ENCODE data around the gene ANKRD40.

ANKRD40 gene

DNA sequence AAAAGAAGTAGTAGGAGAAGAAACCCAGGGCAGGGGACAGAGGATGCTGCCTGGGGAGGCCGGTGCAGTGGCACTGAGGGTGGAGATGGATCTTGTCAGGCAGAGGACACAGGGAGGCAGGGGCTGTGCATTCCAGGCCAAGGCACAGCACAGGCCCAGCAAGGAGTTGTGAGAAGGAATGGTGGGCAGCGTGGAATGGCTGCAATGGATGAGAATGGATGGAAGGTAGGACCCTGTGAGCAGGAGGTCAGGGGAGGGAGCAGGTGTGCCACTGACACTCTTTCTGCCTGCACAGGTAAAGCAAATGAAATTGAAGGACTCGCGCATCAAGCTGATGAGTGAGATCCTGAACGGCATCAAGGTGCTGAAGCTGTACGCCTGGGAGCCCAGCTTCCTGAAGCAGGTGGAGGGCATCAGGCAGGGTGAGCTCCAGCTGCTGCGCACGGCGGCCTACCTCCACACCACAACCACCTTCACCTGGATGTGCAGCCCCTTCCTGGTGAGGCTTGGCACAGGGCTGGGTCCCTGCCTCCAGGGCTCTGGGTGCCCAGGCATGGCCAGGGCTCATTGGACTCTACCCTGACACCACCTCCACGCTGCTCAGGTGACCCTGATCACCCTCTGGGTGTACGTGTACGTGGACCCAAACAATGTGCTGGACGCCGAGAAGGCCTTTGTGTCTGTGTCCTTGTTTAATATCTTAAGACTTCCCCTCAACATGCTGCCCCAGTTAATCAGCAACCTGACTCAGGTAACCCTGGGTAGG, 40.3 kb downstream of the ANKRD40 start:
- FAIRE-seq, result no peak

DNA sequence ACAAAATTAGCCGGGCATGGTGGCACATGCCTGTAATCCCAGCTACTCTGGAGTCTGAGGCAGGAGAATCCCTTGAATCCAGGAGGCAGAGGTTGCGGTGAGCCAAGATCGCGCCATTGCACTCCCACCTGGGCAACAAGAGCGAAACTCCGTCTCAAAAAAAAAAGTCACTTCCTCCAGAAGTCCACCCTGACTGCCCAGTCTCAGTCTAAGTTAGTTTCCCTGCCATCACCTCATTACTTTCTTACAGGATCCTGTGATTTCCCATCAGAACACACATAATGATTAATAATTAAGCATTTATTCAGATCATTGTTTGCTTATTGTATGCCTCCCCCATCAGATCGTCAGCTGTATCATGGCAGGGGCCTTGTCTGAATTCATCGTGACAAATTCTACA, 41.4 kb downstream of the ANKRD40 start:
- FAIRE-seq, result no peak

DNA sequence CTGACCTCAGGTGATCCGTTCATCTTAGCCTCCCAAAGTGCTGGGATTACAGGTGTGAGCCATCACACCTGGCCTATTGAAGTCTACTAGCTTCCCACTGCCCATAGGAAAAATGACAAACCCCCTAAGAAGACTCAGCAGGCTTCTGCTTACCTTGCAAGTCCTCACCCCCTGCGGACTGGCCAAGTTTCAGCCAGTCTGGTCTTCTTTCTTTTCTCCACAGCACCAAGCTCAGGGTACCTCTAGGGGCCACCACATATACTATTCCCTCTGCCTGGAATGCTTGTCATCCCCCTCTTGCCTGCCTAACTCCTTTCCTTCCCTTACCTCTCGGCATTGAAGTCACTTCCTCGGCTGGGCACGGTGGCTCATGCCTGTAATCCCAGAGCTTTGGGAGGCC, 41.9 kb downstream of the ANKRD40 start:
- no peak for FAIRE-seq

DNA sequence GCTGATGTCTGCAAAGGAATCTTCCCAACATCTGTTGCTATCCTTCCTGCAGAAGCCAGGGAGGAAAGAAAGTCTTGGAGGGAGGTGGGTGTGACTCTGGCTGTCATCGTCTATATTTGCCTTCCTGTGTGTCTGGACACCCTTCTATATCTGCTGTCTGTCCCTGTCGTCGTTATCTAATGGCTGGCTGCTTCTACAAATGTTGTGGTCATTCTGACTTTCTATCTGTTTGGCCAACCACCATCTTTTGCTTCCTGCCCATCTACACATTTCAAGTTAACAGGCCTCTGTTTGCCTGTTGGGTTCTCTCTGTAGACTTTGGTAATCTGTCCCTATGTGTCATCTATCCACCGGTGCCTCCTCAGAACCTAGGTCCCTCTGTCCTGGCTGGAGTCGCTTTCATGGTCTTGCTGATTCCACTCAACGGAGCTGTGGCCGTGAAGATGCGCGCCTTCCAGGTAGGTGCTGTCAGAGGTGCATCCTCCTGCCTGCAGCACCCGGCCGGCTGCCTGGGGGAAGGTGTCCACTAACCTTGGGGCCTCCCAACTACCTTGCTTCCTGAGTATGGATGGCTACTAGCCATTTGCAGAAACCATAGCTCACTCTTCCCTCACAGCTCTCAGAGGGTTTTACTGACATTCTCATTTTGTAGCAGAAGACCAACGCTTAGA, 42.8 kb downstream of the ANKRD40 start:
- FAIRE-seq, result no peak

DNA sequence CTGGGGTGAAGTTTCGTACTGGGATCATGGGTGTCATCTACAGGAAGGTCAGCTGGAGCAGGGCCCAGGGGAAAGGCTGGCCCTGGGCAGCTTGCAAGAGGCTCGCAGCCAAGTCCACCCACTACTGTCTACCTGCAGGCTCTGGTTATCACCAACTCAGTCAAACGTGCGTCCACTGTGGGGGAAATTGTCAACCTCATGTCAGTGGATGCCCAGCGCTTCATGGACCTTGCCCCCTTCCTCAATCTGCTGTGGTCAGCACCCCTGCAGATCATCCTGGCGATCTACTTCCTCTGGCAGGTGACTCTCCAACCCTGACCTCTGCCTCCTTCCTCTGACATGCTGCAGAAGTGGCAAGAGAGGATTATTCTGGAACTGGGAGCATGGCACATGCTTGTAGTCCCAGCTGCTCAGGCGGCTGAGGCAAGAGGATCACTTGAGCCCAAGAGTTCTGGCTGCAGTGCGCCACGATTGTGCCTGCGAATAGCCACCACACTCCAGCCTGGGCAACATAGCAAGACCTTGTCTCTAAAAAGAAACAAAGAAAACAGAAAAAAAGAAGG, 43.8 kb downstream of the ANKRD40 start:
- no peak for FAIRE-seq

DNA sequence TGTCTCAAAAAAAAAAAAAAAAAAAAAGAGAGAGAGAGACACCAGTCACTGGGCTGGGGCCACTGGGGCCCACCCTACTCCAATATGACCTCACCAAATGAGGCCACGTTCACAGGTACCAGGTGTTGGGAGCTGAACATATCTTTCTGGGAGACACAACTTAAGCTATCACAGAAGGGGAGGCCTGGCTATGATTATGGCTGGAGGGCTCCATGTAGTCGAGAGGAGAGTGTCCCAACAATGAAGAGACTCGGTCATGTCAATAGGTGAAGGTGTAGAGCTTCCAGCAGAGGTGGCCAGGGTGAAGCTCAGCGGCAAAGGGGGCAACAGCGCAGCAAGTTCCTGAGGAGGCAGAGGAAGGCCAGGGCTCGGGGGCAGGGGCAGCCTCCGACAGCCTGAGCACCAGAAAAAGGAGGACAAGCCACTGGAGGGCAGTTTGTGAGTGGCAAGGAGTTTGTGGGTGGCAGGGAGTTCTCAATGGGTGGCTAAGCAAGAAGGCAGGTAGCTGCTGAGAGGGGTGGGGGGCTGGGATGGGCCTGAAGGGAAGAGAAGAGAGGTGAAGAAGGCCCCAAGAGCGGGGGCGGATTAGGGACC, 45.0 kb downstream of the ANKRD40 start:
- FAIRE-seq, result no peak

DNA sequence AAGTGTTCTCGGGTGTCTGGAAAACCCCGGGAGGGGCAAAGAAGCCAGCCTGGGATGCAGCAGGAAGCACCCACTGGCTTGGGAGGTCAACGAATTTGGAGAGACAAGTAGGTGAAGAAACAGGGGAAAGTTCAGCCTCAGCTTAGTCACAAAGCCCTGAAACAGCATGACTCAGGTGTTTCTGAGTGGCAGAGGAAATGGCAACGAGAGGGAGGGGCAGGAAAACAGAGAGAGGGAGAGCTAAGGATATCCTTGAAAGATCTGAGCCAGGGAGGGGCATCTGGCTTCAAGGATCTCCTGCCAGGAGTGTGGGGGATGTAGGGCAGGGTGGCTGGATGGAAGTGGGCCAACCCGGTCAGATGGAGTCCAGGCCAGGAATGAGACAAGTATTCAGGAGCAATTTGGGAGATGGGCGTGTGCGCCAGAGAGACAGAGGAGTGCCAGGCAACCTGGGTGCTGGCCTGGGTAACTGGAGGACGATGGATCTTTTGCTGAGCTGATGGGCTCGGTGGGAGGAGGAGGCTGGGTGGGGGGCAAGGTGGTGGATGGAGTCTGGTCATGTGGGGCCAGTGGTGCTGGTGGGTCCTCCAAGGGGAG, 45.8 kb downstream of the ANKRD40 start:
- FAIRE-seq, result no peak

DNA sequence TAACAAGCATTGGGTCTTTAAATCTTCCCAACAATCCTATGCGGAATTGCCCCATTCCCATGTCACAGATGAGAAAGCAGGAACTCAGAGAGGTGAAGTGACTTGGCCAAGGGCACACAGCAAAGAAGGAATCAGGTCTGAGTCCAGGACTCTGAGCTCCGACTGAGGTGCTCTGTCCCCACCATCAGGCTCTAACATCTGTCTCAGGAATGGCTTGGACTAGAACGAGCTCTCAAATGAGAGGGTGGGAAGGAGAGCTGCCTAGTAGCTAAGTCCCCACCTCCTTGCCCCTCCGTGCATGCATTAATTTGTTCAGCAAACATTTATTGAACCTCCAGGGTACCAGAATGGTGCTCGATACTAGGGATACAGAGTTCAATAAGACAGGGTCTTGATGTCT, 46.4 kb downstream of the ANKRD40 start:
- no peak for FAIRE-seq

DNA sequence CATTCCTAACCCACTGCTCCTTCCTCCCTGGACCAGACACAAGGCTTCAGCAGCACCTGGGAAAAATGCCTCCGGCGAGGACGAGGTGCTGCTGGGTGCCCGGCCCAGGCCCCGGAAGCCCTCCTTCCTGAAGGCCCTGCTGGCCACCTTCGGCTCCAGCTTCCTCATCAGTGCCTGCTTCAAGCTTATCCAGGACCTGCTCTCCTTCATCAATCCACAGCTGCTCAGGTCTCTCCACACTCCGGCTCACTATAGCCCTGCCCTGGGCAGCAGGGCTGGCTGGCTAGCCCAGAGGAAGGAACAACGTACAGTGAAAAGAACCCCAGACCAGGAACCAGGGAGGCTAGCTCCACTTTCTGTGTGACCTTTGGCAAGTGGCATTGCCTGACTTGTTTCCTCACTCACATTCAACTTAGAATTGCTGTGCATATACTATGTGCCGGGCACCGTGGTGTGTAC, 46.8 kb downstream of the ANKRD40 start:
- FAIRE-seq, result no peak

DNA sequence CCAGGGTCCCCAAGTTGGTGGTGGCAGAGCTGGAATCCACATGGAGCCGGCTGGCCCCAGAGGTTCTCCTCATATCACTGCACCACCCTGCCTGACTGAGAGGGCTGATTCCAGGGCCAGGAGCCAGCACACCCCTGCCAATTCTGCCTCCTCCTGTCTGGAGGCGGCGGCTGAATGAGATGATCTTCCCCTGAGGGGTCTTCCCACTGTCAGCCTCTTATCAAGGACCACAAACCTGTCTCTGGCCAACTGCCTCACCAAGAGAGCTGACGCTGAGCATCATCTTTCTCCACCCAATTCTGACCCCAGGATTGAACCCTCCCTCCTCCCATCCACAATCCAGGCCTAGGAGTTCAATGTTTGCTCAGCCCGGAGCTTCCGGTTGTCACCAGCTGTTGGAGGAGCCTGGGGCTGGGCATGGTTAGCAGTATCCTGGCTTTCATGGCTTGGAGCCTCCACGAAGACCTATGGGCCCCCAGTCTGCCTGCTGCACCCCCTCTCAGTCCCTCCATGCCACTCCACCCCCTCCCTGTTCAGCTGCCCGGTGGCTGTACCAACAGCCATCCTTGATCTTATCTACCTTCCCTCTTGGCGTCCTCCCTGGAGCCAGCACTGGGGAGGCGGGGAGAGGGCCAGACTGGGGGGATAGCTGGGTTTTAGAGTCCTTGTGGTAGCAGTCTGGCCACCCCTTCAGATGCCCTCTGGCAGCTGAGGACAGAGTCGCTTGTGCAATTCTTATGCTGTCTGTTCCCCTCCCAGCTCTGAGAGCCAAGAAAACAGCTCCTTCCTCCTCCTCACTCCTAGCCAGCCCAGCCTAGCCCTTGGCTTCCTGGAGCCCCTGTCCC, 47.5 kb downstream of the ANKRD40 start:
- FAIRE-seq, result no peak

DNA sequence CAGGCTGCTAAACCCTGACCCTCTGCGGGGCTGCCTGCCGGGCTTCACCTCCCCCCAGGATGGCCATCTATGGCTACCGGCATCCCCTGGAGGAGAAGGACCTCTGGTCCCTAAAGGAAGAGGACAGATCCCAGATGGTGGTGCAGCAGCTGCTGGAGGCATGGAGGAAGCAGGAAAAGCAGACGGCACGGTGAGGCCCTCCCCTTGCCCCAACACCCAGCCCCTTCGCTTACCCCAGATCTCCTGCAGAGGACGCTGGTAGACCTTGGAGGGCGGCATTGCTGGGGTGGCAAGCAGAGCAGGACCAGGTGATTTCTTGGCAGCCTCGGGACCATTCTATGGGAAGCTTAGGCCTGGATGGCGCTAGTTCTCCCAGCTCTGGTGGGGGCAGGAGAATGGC, 48.5 kb downstream of the ANKRD40 start:
- FAIRE-seq, result no peak

DNA sequence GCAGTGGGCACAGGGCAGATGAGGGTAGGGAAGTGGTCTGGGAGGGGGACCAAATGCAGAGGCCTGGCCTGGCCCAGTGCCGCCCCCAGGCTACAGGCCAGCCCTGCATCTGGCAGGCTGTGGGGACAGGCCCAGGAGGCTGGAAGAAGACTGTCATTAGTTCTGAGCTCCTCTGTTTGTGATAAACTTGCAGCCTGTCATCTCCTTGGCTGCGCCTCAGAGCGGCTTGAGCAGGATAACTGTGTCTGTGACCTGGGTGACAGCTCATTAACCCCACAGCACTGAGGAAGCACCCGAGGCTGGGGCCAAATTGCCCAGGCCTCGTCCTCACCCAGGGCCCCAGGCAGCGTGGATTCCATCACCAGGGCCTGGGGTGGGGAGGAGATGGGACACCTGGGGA, 49.1 kb downstream of the ANKRD40 start:
- FAIRE-seq, result no peak

DNA sequence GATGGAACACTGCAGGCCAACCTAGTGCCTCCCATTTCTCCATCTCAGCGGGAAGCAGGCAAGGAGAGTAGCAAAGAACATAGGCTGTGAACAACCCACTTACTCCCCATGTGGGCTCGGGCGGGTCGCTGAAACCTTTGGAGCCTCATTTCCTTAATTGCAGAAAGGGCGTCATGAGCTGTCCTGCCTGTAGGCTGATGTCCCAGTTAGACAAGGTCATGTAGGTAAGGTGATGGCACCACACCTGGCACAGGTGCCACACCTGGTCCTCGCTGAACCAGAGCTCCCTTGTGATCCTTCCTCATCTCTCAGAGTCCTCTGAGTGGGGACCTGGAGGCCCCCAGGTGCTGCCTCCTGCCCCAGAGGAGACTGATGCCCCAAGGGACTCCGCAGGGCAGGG, 50.1 kb downstream of the ANKRD40 start:
- no peak for FAIRE-seq

DNA sequence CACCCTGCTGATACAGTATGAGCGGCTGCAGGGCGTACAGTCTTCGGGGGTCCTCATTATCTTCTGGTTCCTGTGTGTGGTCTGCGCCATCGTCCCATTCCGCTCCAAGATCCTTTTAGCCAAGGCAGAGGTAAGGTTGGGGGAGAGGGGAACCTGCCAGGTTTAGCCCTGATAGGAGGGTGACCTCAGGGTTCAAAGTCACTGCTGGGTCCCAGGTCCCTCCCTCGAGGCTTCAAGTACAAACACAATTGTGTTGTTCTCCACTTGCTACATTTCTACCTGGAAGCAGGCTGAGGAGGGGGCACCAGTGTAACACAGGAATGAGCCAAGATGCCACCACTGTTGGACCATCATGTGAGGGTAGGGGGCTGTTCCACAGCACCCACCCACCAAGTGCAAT, 50.7 kb downstream of the ANKRD40 start:
- FAIRE-seq, result no peak

DNA sequence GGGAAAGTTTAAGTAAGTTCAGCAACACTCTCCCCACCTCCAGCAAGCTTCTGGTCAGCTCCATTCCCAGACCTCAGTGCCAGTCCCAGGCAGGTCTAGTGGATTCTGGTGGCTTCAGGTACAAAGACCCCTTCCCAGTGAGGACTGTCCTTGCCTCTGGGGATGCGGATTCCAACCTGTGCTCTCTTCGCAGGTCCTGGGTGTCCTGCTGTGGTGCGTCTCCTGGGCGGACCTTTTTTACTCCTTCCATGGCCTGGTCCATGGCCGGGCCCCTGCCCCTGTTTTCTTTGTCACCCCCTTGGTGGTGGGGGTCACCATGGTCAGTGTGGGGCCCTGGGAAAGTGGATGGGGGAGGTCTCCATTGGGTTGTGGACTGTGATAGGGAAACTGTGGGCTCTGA, 51.2 kb downstream of the ANKRD40 start:
- FAIRE-seq, result no peak

DNA sequence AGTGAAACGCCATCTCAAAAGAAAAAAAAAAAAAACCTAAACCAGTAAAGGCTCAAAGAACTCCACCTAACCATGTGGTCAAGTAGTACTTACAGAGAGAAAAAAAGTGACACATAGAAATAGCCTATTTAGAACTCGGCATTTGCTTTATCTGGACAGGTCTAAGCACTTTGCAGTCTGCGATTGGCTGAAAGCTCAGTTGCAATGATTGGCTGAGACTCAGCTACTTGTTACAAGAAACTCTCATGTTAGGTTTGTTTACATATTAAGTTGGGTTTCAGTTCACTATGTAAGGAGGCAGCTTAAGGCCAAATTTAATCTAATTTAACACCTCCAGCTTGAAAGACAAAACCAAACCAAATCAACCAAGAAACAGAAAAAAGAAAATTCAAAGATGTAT, 54.0 kb downstream of the ANKRD40 start:
- FAIRE-seq, result no peak

DNA sequence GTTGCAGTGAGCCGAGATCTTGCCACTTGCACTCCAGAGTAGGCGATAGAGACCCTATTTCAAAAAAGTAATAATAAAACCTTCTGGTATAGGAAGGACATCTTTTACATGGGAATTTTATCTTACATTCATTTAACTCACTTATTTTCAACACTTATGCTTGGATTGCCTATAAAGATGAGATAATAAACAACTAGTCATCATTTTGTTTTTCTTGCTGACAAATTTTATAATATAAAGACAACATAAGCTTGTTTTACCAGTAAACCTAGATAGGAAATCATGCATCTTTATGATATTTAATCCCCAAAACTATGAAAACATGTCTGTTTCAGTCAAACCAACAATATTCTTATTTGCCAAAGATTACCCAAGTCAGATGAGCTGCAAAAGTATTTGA, 56.1 kb downstream of the ANKRD40 start:
- FAIRE-seq, result no peak

DNA sequence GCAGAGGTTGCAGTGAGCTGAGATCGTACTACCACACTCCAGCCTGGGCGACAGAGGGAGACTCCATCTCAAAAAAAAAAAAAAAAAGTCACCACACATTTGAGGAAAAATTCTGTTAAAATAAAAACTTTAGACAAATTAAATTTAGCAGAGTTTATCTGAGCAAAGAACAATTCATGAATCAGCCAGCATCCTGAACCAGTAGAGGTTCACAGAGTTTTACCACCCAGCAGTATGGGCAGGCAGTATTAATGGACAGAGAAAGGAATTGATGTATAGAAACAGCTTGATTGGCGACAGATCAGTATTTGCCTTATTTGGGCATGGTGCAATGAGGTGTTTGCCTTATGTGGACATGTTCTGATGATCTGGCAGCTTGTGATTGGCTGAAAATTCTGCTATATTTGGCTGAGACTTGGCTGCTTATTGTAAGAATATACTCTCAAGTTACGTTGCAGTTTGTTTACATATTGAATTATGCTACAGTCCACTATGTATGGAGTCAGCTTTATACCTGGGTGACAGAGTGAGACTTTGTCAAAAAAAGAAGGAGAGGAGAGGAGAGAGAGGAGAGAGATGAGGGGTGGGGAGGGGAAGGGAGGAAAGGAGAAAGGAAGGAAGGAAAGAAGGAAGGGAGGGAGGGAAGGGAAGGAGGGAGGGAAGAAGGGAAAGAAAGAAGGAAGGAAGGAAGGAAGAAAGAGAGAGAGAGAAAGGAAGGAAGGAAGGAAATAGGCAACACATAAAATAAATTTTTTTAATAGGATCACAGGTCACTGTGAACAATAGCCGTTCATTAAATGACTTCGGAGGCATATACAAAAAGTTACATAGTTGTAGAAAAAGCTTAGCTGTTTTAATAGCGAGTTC, 58.4 kb downstream of the ANKRD40 start:
- FAIRE-seq, result no peak

DNA sequence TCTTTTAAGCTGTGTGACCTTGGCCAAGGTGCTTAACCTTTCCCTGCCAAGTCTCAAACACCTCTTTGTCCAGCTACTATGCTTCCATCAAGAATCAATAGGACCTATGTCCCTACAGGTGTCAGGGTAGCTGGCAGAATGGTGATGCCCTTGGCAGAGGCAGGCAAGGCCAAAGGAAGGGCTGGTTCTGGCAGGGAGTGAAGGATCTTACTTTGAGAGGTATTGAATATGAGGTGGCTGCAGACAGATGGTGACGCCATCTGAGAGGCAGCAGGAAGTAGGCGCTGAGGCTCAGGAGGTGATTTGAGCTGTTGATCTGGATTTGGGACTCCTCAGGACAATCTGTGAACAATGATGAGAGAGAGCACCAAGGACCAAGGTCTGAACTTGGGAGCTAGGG, 60.5 kb downstream of the ANKRD40 start:
- no peak for FAIRE-seq

DNA sequence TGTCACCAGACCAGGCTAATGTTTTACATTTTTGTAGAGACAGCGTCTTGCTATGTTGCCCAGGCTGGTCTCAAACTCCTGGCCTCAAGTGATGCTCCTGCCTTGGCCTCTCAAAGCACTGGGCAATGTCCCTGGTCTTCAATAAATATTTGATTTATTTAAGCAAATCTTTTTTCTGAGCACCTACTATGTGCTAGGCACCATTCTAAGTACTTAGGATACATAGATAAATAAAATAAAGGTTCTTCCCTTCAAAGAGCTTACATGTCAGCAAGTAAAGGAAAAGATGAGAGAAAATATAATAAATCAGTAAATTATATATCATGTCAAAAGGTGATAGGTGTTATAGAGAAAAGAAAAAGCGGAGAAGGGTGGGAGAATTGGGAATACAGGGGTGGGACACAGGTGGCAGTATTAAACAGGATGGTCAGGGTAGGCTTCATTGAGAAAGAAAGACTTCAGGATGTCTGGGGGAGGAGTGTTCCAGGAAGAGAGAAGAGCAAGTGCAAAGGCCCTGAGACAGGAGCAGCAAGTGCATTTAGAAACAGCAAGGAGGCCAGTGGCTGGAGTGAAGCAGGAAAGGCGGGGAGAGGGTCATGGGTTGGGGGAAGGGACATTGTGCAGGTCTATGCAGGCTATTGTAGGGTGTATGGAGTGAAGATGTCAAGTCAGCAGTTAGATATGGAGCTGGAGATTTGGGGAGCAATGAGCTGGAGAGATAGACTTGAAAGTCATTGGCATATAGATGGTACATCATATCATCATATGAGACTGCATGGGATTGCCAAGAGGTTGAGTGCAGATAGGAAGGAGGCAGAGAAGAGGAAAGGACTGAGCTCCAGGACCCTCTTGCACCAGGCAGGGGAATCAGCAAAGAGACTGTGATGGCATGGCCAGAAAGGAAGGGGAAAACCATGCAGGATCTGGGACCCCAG, 61.7 kb downstream of the ANKRD40 start:
- no peak for FAIRE-seq

All from A204.1 (cell line).